ENCODE data around the gene ODF4. TPM values are rescaled to one million over a fixed set of nuclear protein-coding genes. Genes with fewer than 3 reads are reported as not detected.
"Not testable (repeated sequence)": the region's sequence is repeated elsewhere in the genome, so short reads cannot be mapped to it uniquely, and the experiment has no call there.

Gene ODF4
- total RNA-seq, 4 donors from 2014 or later: not detected

GRCh38 chr17:8366231-8366630 lies 26.6 kb downstream of the ODF4 start:
- Histone ChIP-seq H3K4me1 (no peaks in the 10 kb centered on the region), H3K27ac (peak overlapping the region in 1 of 2 donors; percentile 33), H3K4me3 (no peak overlapping the region), H3K27me3 (no peaks in the 10 kb centered on the region), H3K36me3 (no peaks in the 10 kb centered on the region), H3K9me3 (no peaks in the 10 kb centered on the region)
- intact Hi-C loops (cut with DNase I; ENCODE audit: low total_unique reads): no loop called here
- TF ChIP-seq CTCF (IDR thresholded peaks at IDR 0.05): no peak
- no peak for TF ChIP-seq POLR2A (IDR thresholded peaks at IDR 0.05)
- peak in 1 of 2 donors; percentile 44 for DNase-seq

DNA sequence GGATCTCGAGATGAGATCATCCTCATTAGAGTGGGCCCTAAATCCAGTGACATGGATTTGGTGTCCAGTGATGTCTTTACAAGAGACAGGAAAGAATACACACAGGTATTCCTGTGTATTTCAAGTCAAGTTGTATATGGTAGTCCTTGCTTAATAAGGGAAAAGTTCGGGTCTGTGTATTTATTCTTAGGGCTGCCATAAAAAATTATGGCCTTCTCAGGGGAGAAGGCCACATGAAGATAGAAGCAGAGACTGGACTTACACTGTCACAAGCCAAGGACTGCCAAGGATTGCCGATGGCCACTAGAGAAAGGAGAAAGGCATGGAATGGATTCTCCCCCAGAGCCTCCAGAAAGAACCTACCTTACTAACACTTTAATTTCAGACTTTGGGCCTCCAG lies 28.6 kb downstream of the ODF4 start:
- H3K27me3 ChIP-seq: no peaks in the 10 kb centered on the region
- no peaks in the 10 kb centered on the region for H3K4me1 ChIP-seq
- H3K36me3 ChIP-seq: no peaks in the 10 kb centered on the region
- no peak for TF ChIP-seq POLR2A (IDR thresholded peaks at IDR 0.05)
- TF ChIP-seq CTCF (IDR thresholded peaks at IDR 0.05): no peak
- H3K27ac ChIP-seq: no peak overlapping the region
- intact Hi-C loops (cut with DNase I; ENCODE audit: low total_unique reads): no loop called here
- H3K4me3 ChIP-seq: no peak overlapping the region
- H3K9me3 ChIP-seq: no peaks in the 10 kb centered on the region
- DNase-seq: no peak

DNA sequence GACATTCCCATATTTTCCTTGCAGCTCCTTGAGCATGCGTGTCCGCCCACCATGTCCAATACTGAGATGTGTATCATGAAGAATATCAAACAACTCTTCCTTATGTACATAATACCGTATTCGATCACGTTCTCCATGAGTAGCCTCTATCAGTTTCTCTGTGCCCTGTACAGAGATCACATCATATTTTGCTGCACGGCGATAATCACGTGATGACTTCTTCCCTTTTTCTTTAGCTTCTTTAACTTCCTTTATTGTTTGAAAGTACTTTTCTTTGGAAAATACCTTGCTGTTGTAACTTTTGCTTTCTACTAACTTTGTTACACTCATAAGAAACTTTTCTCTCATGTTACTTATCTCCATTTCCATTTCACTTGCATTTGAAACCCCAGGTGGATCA lies 30.3 kb downstream of the ODF4 start:
- H3K27ac ChIP-seq: no peak overlapping the region
- intact Hi-C loops (cut with DNase I; ENCODE audit: low total_unique reads): no loop called here
- no peak for DNase-seq
- H3K36me3 ChIP-seq: no peaks in the 10 kb centered on the region
- H3K4me1 ChIP-seq: no peaks in the 10 kb centered on the region
- H3K9me3 ChIP-seq: no peaks in the 10 kb centered on the region
- H3K27me3 ChIP-seq: no peaks in the 10 kb centered on the region
- no peak overlapping the region for H3K4me3 ChIP-seq
- no peak for TF ChIP-seq CTCF (IDR thresholded peaks at IDR 0.05)
- no peak for TF ChIP-seq POLR2A (IDR thresholded peaks at IDR 0.05)

- no peak overlapping the region for H3K27ac ChIP-seq
- H3K9me3 ChIP-seq: no peaks in the 10 kb centered on the region
- no peaks in the 10 kb centered on the region for H3K36me3 ChIP-seq
- no peak overlapping the region for H3K4me3 ChIP-seq
- intact Hi-C loops (cut with DNase I; ENCODE audit: low total_unique reads): no loop called here
- TF ChIP-seq POLR2A (IDR thresholded peaks at IDR 0.05): no peak
- TF ChIP-seq CTCF (IDR thresholded peaks at IDR 0.05): no peak
- DNase-seq: no peak
- H3K4me1 ChIP-seq: no peaks in the 10 kb centered on the region
- H3K27me3 ChIP-seq: no peaks in the 10 kb centered on the region
These were observed 32.1 kb downstream of the ODF4 start for GRCh38 chr17:8371786-8372185.

DNA sequence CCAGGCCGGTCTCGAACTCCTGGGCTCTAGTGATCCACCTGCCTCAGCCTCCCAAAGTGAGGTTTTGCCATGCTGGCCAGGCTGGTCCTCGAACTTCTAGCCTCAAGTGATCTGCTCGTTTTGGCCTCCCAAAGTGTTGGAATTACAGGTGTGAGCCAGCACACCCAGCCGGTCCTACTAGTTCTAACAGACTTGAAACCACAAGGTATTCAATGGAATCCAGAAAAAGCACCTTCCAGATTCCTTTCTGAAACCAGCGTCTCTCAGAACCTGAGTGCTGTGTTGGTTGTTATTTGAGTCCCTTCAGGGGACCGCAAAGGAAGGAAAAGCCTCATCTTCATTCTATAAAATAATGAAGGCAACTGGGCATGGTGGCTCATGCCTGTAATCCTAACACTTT lies 32.8 kb downstream of the ODF4 start:
- Histone ChIP-seq H3K27me3 (no peaks in the 10 kb centered on the region), H3K27ac (no peak overlapping the region), H3K4me3 (no peak overlapping the region), H3K36me3 (no peaks in the 10 kb centered on the region), H3K4me1 (no peaks in the 10 kb centered on the region), H3K9me3 (no peaks in the 10 kb centered on the region)
- no peak for DNase-seq
- intact Hi-C loops (cut with DNase I; ENCODE audit: low total_unique reads): no loop called here
- TF ChIP-seq POLR2A (IDR thresholded peaks at IDR 0.05) (no peak), CTCF (IDR thresholded peaks at IDR 0.05) (no peak)

DNA sequence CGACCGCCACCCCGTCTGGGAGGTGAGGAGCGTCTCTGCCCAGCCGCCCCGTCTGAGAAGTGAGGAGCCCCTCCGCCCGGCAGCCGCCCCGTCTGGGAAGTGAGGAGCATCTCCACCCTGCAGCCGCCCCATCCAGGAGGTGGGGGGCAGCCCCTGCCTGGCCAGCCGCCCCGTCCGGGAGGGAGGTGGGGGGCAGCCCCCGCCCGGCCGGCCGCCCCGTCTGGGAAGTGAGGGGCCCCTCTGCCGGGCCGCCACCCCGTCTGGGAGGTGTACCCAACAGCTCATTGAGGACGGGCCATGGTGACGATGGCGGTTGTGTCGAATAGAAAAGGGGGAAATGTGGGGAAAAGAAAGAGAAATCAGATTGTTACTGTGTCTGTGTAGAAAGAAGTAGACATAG lies 34.2 kb downstream of the ODF4 start:
- H3K27me3 ChIP-seq; DNase-seq; intact Hi-C loops (cut with DNase I; ENCODE audit: low total_unique reads); H3K27ac ChIP-seq; H3K36me3 ChIP-seq; H3K4me1 ChIP-seq; H3K4me3 ChIP-seq; H3K9me3 ChIP-seq: not testable (repeated sequence)

Measured in uterus (tissue), 4 donors.